A204.1 (cell line): ENCODE measurements around the gene LAD1.

Experiments
- FAIRE-seq: peaks from 2 replicates; lab custom pipeline; 2012; peaks lifted over from hg19 to GRCh38; lab: Jason Lieb, UNC

Gene LAD1

GRCh38 chr1:201391651-201392511 is 7.2 kb downstream of the LAD1 start:
- no peak for FAIRE-seq

DNA sequence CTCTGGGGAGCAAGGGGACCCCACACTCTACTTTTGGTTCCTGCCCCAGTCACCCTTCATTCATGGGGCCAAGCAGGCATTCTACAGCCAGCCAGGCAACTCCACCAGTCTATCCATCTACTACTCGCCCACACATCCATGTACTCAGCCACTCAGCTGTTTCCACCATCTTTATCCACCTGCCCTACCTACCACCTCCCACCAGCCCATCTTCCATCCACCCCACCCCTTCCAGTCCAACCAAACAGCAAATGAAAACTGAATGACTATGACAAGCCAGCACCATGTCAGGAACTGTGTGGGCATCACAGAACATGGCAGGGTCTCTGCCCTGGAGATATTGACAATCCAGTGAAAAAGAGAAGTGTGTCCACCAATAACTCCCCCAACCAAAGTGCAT is 7.9 kb downstream of the LAD1 start:
- FAIRE-seq, result no peak

DNA sequence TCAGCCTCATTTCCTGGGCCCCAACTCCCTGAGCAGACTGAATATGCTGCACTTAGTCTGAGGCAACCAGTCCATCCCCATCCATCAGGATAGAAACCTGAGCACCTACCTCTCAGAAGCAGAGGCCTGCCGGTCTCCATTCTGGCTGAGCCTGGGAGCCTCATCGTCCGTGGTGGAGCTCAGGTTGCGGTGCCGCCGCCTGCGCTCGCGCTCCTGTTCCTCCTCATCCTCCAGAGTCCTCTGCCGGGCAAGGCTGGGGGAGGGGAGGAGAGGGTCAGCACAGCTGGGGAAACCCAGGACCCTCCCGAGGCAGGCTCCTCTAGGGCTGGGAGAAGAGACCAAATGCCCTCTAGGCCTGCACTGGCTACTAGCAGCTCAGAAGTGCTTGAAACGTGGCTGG is 10.1 kb downstream of the LAD1 start:
- FAIRE-seq, result no peak

GRCh38 chr1:201386208-201386607 is 12.9 kb downstream of the LAD1 start:
- FAIRE-seq, result no peak

- FAIRE-seq, result no peak
Measured at GRCh38 chr1:201385299-201385891, 13.7 kb downstream of the LAD1 start.

GRCh38 chr1:201384406-201384782 is 14.7 kb downstream of the LAD1 start:
- FAIRE-seq, result no peak

DNA sequence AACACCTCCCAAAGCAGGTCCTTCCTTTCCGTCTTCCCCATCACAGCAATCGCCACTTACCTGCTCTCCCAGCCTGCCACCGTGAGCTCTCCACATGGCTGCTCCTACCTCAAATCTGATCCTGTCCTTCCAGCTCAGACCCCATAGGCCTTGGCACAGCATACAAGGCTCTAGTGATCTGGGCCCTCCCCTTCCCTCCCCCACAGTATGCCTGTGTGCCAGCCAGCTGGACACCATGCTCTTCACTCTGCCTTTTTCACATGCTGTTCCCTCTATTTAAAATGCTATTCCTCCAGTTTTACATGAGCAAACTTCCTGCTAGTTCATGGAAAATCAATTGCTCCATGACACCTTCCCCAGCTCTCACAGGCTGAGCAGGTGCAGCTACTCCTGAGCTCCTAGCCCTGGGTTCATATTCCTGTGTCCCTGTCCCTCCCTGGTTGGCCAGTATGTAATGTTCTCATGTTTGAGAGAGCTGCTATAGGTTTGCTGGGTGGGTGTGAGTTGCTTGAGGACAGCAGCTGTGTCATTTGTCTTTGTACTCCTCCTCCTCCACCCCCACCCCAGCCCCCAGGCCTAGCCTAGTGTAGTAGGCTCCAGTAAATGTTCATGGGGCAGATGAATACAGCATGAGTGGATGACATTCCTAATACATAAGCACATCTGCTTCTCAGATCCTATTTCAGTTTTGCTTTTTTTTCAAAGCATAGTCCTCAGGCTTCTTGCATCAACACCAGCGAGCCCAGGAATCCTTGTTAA is 15.3 kb downstream of the LAD1 start:
- no peak for FAIRE-seq

DNA sequence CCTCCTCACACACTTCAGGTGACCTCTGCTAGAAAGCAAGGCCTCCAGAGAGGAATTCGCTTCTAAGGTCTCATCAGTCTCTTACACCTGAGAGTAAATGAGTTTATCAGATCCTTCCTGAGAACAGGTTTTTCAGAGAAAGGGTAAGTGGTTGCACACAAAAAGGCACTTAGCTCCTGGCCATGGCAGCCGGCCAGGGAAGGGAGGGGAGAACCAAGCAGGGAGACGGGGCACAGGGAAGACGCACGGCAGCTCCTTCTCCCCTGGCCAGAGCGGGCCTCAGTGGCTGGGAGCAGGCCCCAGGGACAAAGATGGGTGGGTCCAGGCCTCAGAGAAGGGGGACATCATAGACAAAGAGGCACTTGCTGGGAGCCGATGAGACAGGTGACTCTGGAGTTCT is 18.0 kb downstream of the LAD1 start:
- no peak for FAIRE-seq

DNA sequence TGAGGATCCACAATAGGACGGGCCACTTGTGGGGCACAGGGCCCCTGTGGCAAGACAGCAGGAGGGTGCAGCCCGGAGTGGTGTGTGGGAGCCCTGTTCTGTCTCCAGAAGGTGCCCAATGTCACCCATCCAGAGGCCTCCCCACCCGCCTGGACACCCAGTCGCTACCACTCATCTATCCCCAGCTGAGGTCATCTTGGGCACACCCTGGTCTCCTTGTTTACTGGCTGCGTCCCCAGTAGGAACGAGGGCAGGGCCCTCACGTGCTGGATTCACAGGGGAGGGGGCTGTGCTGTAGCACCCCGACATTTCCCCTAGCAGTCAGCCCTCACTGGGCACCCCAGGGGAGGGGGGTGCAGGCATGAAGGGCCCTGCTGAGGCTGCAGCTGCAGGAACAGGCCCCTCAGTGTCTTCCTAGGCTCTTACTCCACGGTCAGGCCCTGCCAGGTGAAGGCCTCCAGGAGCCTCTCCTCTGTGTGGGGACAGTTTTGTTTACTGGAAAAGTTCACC is 19.3 kb downstream of the LAD1 start:
- no peak for FAIRE-seq

DNA sequence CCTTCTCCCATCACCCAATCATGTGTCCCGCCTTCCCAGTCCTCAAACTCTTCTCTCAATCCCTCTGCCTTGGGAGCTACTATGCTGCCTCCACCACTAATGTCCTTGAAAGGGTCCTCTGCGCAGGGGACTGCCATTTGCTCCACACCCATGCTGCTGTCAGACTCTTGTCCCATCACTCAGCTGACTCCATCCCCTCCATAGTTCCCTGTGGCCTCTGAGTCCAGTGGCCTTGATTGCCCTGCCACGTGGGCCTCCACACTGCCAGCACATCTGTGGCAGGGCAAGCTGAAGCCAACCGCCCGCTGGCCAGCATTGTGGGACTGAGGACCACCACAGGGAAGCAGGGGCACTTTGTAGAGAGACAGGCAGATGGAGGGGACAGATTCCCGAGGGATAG is 20.3 kb downstream of the LAD1 start:
- FAIRE-seq, result no peak

DNA sequence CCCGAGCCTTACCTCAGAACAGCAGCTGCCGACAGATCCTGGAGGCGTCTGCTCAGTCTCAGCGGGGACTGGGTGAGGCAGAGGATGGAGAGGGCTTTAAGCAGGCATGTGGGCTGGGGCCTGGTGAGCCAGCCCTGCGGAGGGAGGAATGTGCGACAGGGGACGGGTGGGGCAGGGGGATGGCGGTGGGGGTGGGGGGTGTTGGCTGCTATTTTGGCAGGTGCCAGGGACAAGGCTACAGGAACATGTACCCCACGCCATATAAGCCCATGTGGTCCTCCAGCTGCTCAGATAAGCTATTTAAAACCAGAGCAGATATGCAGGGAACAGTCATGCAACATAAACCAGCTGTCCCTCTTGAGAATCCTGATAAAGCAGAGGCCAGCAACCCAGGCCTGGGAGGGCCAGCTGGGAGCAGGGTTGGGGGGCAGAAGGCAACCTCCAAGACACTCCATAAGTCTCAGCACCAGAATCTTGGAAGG is 21.5 kb downstream of the LAD1 start, which contains the start of gene TNNT2:
Gene TNNT2 (minus strand): TSS at position 70 of the 482 bp plus-strand sequence. CDS start 4,426 bp downstream, outside the sequence.
- FAIRE-seq, result no peak

- no peak for FAIRE-seq
Measured at GRCh38 chr1:201376464-201377374, 22.4 kb downstream of the LAD1 start.

- no peak for FAIRE-seq
Measured at GRCh38 chr1:201376107-201376463, 23.0 kb downstream of the LAD1 start.

GRCh38 chr1:201375169-201375568 is 24.0 kb downstream of the LAD1 start:
- FAIRE-seq, result no peak

DNA sequence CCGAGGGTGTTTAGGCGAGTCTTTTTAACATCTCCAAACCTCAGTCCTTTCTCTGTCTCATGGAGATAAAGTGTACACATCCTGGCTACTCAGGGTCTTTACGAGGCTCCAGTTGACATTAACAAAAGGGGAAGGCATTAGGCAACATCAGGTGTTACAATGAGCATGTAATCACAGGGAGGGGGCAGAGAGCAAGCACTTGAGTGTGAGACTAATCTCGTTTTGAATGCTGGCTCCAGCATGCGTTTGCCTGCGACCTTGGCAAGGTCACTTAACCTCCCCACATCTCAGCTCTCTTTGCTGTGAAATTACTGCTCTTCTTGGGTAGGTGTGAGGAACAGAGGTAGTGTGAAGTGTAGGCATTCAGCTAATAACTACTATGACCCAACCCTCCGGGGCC is 24.8 kb downstream of the LAD1 start:
- FAIRE-seq, result no peak

- FAIRE-seq, result no peak
Measured at GRCh38 chr1:201371792-201372191, 27.3 kb downstream of the LAD1 start.

- FAIRE-seq, result no peak
Measured at GRCh38 chr1:201371276-201371675, 27.8 kb downstream of the LAD1 start.

- FAIRE-seq, result no peak
Measured at GRCh38 chr1:201370500-201370899, 28.6 kb downstream of the LAD1 start.

DNA sequence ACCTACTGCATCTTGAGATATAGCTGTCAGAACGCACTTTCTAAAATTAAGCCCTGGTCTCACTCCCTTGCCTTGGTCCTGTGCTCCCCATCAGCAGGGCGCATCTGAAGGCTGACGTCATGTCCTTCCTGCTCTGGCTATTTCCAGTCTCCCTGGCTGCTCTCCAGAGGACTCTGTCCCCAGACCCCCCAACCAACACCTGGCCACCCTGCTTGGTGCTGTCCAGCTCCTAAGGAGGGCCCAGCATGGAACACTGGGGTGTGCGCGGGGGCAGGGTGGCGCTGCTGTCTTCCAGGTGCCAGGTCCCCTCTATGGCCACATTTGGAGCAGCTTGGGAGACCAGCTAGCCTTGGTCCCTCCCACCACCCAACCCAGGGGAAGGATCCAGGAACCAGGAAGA is 29.9 kb downstream of the LAD1 start:
- FAIRE-seq, result no peak

DNA sequence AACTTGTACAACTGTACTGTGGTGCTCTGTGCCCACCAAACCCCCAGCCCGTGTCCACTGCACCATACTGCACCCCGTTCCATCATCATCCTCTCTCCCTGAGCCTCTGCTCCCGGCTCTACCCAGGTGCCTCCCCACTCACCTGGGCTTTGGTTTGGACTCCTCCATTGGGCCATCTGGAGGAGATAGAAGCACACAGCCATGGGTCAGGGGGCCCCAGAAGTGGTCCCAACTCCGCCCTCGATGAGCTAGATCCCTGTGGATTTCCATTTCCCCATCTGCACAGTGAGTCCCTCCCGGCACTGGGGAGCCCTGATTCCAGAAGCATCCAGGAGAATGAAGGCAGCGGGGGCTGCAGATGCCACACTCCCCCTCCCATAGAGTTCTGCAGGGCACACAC is 32.4 kb downstream of the LAD1 start:
- FAIRE-seq, result no peak

DNA sequence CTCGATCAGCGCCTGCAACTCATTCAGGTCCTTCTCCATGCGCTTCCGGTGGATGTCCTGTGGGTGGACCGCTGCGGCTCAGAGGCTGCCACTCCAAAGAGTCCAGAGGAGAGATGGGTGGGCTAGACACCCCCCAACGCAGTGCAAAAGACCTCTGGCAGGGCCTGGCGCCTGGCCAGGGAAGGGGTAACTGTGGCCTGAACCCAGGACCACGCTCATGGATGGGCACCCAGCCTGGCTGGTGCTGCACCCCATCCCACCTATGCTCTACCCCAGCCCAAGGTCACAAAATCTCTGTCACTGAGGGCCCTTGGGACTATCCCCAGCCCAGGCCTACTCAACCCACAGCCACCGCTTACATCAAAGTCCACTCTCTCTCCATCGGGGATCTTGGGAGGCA is 33.9 kb downstream of the LAD1 start:
- no peak for FAIRE-seq

DNA sequence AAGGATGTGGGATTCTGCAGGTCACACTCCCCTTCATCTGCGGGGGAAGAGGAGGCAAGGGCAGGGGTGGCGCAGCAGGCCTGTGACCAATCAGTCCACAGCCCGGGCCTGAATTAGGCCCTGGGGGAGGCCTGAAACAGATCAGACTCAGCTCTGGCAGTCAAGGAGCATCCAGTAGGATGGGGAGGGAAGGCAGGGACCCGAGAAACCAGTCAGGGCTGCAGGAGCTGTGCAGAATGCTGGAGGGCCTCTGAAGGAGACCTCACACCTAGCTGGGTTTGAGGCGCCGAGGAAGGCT is 34.4 kb downstream of the LAD1 start:
- no peak for FAIRE-seq
